ENCODE results near the gene GPRASP1.

- TF ChIP-seq CTCF (IDR thresholded peaks at IDR 0.05): no peak
- no peak for TF ChIP-seq EP300 (IDR thresholded peaks at IDR 0.05)
Observed at GRCh38 chrX:102650903-102651241, 411 bp upstream of the GPRASP1 start.

All from ovary (tissue), 3 donors.